Epidermal melanocyte (primary cell): ENCODE data around the gene TUBA3E.
"Not testable (repeated sequence)": the region's sequence is repeated elsewhere in the genome, so short reads cannot be mapped to it uniquely, and the experiment has no call there.

Experiments used
- DNase-seq: peaks from one replicate; pipeline ENCODE4 v3.0.0; 2011; ENCODE audit warnings: low spot score; ENCODE audit not compliant: insufficient read length

TUBA3E gene

GRCh38 chr2:130198343-130198742 lies at the start of gene TUBA3E:
Gene TUBA3E, minus strand, starts transcription at chr2:130198439. Its CDS starts 79 bp downstream, at chr2:130198360.
- DNase-seq: no peak

GRCh38 chr2:130246430-130246829 lies 48.2 kb upstream of the TUBA3E start:
- no peak for DNase-seq

- no peak for DNase-seq
Measured at GRCh38 chr2:130245976-130246375, 47.7 kb upstream of the TUBA3E start.

GRCh38 chr2:130243359-130243758 lies 45.1 kb upstream of the TUBA3E start:
- DNase-seq: no peak

GRCh38 chr2:130241041-130241707 lies 42.9 kb upstream of the TUBA3E start:
- no peak for DNase-seq

- DNase-seq: not testable (repeated sequence)
Measured at GRCh38 chr2:130239581-130239980, 41.3 kb upstream of the TUBA3E start.

GRCh38 chr2:130233066-130233465 lies 34.8 kb upstream of the TUBA3E start:
- not testable (repeated sequence) for DNase-seq

- no peak for DNase-seq
Measured at GRCh38 chr2:130231656-130232055, 33.4 kb upstream of the TUBA3E start.

- not testable (repeated sequence) for DNase-seq
Measured at GRCh38 chr2:130230907-130231306, 32.7 kb upstream of the TUBA3E start.

- not testable (repeated sequence) for DNase-seq
Measured at GRCh38 chr2:130230376-130230775, 32.1 kb upstream of the TUBA3E start.

GRCh38 chr2:130229161-130229510 lies 30.9 kb upstream of the TUBA3E start:
- DNase-seq: not testable (repeated sequence)

- not testable (repeated sequence) for DNase-seq
Measured at GRCh38 chr2:130228467-130229160, 30.4 kb upstream of the TUBA3E start.

- not testable (repeated sequence) for DNase-seq
Measured at GRCh38 chr2:130228005-130228404, 29.8 kb upstream of the TUBA3E start.

- not testable (repeated sequence) for DNase-seq
Measured at GRCh38 chr2:130222523-130222922, 24.3 kb upstream of the TUBA3E start.

GRCh38 chr2:130220505-130220904 lies 22.3 kb upstream of the TUBA3E start:
- DNase-seq: not testable (repeated sequence)

- not testable (repeated sequence) for DNase-seq
Measured at GRCh38 chr2:130219147-130219546, 20.9 kb upstream of the TUBA3E start.

GRCh38 chr2:130207051-130207450 lies 8.8 kb upstream of the TUBA3E start:
- not testable (repeated sequence) for DNase-seq

- DNase-seq: not testable (repeated sequence)
Measured at GRCh38 chr2:130203150-130203549, 4.9 kb upstream of the TUBA3E start.

GRCh38 chr2:130202518-130202917 lies 4.3 kb upstream of the TUBA3E start:
- DNase-seq: not testable (repeated sequence)

GRCh38 chr2:130196052-130196451 lies 2.2 kb downstream of the TUBA3E start:
- not testable (repeated sequence) for DNase-seq

- not testable (repeated sequence) for DNase-seq
Measured at GRCh38 chr2:130195089-130195635, 3.1 kb downstream of the TUBA3E start.

- not testable (repeated sequence) for DNase-seq
Measured at GRCh38 chr2:130193824-130194223, 4.4 kb downstream of the TUBA3E start.
